GM18867 (cell line): ENCODE measurements around the gene FGF12.
A peak's percentile ranks its signal among the peaks of the same experiment; 100 is the strongest.
"Not testable (repeated sequence)": the region's sequence is repeated elsewhere in the genome, so short reads cannot be mapped to it uniquely, and the experiment has no call there.

ENCODE experiments used
- ATAC-seq: cut with Tn5 transposase; IDR thresholded peaks from one replicate; pipeline ENCODE4 v1.9.1; 2021; ENCODE audit warnings: mild to moderate bottlenecking, moderate library complexity; ENCODE audit not compliant: unreplicated experiment

Gene FGF12

DNA sequence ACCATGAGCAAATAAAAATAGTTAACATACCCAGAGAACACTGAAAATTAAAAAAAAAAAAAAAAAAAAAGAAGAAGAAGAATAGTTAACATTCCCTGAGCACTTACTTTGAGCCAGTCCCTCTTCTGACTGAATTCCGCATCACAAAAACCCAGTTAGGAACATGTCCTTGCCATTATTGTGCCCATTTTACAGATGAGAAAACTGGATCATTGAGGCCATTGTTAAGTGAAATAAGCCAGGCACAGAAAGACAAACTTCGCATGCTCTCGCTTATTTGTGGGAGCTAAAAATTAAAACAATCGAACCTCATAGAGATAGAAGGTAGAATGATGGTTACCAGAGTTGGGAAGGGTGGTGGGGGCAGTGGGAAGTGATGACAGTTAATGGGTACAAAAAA, 119.5 kb downstream of the FGF12 start:
- ATAC-seq, result no peak

DNA sequence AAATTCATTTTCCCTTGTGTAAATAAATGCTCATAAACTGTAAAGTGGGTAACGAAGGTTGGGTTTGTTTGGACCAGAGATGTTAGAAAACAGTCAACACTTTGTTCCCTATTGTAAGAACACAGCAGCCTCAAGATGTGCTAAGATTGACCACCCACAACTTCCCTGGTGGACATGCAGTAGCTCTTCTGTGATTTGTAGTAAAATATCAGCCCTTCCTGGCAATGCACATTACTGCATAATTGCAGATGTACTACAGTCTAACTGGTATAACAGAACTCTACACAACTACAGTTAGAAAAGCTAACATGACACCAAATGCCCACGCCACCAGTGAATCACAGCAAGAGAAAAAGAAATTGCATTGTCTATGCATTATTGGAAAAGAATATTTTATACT, 129.4 kb downstream of the FGF12 start:
- ATAC-seq, result no peak

DNA sequence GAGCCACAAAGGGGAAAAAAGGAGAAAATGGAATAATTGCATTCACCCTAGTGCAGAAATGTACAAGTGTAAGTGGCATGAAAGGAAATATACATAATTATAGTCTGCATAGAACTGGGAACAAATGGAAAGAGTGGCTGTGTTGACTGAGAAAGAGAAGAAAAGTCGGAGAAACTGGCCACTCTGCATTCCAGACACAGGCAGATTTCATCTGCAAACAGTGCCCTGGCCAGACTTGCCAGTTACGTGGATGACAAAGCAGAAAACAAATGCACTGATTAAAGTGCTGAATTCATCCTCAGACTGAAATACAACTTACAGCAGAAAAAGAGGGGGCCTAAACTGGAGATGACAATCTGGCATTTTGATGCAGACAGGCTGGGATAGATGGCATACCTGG, 129.8 kb downstream of the FGF12 start:
- ATAC-seq, result no peak

DNA sequence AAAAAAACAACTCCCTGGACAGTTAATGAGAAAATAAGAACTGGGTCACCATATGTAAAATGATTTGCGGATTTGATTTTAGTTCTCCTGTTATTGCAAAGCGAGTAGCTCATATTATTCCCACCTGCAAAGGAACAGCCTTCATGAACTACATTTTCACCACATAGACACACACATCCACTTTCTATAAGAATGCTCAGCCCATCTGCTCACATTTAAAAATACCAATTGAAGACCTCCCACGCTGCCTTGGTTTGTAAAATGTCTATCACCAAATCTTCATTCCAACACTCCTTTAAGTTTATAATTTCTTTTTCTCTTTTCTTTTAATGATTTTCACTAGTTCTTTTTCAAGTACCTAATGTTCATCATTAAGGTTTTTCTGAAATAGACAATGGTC, 148.6 kb downstream of the FGF12 start:
- no peak for ATAC-seq

DNA sequence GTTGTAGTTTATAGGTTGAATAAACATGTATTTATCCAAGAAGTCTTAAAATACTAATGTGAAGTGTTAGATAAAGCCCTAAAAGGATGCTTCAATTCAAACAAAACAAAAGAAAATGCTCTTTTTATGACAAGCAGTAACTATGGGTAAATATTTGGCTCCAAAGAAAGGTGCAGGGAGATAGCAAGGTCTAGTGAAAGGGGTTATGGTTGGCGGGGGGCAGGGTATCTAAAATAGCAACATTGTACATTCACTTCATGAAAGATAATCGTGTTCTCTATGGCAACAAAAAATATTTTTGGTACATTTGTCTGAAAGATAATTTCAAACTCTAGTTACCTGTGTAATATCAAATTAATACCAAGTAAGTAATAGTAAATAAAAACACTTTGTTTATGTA, 149.5 kb downstream of the FGF12 start:
- ATAC-seq, result no peak

DNA sequence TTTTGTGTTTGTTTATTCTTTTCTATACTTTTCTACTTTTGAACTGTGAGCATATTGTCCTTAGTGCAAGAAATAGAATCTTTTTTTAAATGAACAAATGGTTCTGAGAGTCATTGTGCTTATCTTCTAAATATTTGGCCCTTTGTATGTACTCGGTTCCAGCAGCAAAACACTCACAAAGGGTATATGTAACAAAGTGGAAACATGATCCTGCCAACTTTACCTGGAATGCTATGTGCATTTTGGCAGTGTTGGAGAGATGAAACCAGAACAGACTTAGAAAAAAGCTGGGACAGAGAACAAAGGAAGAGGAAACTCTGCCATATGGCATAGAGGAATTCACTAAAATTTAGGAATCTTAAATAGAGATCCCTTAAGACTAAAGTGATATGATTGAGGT, 150.1 kb downstream of the FGF12 start:
- ATAC-seq, result no peak

DNA sequence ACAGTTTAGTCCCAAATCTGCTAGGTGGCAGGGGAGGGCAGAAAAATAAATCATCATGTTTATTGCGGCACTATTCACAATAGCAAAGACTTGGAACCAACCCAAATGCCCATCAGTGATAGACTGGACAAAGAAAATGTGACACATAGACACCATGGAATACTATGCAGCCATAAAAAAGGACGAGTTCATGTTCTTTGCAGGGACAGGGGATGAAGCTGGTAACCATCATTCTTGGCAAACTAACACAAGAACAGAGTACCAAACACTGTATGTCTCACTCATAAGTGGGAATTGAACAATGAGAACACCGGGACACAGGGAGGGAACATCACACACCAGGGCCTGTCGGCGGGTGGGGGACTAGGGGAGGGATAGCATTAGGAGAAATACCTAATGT, 150.6 kb downstream of the FGF12 start:
- ATAC-seq, result not testable (repeated sequence)

DNA sequence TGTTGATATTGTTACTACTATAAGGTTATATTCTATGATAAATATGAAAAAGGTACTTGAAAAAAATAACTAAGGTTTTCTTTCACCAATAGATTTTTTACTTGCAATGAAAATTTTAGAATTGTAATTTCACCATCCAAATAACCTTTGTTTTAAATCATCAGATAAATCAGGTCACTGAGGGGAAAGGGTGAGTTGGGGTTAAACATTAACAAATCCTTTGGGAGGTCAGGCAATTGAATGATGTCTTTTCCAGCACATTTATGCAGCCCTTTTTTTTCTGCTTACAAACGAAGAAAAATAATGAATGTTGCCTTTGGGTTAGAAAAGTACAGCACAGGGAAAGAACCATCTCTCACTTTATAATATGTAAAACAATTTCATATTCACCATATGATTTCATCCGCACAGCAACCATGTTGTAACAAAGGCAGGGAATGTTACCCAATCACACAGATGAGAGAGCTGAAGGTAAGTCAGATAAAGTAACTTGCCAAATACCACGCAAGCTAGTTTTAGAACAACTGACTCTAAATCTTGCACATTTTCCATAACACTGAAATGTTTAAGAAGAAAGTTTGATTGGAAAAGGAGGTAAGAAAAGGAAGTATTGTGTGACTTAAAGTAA, 151.3 kb downstream of the FGF12 start:
- no peak for ATAC-seq

DNA sequence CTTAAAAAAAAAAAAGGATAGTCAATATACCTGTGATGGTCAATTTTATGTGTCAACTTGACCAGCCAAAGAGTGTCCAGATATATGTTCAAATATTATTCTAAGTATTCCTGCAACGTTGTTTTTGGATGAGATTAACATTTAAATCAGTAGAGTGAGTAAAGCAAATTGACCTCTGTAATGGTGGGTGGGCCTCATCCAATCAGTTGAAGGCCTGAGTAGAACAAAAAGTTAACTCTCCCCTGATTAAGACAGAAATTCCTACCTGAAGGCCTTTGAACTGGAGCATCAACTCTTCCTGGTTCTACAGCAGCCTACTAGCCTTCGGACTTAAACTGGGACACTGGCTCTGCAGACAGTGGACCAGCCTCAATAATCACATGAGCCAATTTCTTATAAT, 154.1 kb downstream of the FGF12 start:
- ATAC-seq, result no peak

DNA sequence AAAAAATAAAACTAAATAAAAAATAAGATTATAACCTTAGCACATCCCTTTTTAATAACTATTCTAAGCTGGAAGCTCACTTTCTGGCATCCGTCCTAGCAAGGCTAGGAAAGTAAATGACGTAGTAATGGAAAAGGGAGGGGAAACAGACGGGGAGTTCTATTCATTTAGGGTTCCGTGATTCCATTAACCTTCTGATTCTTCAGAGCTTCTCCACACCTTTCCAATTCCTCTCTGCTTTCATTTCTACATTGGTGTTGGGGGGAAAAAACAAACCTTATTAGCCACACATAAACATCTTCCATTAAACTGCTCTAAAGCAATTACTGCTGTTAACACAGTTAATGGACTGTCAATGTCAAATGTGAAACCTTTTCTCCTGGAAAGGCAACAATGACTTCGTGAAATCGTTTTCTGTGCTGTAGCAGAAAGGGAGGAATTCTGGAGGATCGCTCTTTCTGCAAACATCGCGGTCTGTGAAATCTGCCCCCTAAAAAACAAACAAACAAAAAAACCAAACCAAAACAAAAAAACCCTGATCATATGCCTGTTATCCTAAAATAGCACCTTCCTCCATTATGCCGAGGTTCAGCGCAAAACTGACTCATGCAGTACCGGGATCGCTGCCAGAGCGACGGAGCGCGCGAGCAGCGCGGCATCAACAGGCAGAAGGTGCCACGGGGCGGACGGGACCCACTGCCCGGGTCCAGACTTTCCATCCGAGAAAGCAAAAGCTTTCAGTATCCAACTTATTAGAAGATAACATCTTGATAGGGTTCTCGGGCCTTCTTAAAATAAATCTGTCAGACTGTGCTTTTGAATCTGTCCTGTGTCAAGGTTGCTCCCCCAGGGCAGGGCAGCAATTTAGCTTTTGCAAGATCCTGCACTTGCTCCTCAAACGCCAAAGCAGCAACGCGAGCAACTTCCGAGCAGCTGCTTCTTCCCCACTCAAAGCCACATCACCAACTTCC, 156.2 kb downstream of the FGF12 start:
- ATAC-seq, result no peak

DNA sequence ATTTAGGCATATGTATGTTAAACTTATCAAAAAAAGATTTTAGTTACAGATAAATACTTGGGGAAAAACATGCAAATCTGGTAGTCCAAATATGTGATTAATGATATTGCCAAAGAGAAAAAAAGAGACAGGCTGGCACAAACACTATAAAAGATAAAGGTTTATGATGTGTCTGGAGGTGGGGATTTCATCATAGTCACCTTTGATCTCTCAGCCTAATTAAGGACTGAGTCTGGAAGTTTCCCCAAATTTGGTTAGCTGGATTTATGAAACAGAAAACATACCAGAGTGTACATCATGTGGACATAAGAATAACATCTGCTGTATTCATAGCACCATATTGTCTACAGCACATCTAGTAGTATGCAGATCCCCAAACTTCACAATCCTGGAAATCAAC, 157.0 kb downstream of the FGF12 start:
- no peak for ATAC-seq

DNA sequence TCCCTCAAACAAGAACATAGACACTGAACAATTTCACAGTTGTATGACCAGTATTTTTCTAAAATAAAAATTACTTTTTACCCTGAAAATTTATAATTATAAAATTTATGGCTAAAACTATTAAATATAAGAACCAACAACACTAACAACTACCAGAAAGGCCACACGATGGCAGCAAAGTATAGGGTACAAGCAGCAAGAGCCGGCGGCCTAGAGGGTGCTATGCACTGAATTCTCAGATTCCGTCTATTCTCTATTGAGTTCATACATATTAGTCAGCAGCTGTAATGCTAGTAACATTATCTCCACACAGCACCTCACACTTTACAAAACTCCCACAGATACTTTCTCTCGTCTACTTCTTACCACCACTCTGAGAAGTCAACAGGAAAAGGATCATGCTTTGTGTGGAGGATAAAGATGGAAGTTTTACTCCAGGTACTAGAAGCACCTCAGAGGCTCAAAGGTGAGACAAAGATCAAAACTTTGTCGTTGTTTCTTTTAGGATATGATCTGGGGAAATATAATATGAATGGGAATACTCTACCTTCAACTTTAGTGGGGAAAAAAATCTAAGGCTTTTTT, 160.5 kb downstream of the FGF12 start:
- peak; percentile 92 for ATAC-seq

DNA sequence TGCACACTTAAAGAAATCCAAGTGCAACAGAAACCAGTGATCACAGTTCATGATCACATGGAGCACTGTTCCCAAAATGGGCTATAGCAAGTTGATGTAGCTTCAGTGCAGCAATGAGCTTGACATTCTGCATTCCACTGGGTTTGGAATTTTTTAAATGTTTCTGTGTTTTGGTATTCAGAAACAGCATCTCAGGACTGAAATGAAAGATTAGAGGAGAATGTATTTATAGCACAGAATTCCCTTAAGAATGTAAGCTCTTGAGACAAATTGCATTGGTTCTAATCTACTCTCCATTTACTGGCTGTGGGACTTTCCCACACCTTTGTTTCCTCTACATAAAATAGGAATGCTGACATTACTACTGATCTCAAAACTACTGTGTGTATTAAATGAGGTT, 162.7 kb downstream of the FGF12 start:
- ATAC-seq, result no peak

DNA sequence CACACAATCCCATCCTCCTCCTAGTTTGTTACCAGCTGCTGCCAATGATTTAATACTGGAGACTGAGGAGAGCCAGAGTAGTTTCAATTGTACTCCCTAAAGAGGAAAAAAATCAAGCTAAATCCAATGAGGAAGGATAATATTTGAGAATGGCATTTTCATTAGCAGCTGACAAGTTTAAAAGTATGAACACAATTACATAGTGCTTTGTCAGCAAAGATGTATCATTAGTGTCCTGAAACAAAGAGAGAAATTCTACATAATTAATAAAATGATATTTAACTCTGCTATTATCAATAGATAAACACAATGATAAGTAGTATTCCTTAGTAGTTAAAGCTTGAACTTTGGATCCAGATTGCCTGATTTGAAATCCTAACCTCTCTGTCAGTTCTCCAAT, 163.9 kb downstream of the FGF12 start:
- no peak for ATAC-seq

DNA sequence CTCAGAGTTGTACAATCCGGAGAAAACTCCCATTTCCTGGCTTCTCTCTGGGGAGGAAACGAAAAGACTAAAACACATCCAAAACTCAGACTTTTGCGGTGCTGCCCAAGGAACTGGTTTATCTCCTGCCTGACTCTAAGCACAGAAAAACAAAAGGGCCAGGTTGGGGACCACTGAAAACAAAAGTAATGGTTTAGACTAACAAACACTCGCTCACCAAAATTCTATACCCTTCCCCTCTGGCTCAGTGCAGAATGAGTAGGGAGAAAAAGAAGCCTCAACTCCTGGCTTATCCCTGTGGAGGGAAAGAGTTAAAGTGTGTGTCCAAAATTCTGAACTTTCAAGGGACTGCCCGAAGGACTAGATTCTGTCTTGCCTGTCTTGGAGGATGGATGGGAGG, 173.6 kb downstream of the FGF12 start:
- ATAC-seq, result no peak

DNA sequence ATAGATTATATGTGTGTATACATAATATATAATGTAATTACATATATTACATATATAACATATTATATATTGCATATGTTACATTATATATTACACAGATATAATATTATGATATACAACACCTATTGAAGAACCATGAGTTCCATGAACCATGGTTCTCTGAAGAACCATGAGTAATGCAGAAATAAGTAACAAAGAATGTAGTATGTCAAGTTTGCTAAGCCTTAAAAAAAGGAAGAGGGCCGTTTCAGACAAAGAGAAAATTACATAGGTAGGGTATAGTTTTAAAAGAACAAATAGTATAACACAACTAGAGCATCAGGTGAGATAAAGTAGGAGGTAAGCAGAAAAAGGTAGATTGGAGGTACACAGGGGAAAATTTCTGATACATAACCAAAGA, 177.0 kb downstream of the FGF12 start:
- ATAC-seq, result no peak

DNA sequence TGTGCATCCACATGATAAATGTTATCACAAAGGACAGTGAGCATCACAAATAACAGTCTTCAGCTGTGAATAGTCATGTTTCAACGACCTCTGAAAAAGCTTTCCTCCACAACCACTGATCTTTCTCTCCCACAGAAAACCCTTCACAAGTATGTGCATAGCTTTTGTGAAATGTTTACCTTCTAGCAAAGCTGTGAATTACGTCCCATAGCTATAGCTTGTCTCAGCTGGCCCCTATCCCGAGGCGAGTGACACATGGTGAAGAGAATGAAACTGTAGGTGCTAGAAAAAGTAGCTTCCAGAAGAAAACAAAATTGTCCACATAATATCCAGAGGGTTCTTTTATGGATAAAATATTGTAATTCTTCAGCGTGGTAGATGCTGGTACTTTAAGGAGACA, 182.0 kb downstream of the FGF12 start:
- ATAC-seq, result no peak

DNA sequence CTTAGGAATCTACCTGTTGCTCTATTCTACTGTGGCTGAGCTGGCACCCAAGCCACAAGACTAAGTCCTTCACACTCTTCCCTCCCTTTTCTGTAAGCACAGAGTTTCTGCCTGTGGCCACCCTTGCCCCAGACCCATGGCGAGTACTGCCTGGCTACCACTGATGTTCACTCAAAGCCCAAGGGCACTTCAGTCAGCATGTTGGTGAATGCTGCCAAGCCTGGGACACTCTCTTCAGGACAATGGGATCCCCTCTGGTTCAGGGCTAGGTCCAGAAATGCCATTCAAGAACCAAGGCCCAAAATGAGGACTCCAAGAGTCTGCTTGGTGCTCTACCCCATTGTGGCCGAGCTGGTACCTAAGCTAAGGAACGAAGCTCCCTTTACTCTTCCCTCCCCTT, 184.2 kb downstream of the FGF12 start:
- ATAC-seq, result no peak

DNA sequence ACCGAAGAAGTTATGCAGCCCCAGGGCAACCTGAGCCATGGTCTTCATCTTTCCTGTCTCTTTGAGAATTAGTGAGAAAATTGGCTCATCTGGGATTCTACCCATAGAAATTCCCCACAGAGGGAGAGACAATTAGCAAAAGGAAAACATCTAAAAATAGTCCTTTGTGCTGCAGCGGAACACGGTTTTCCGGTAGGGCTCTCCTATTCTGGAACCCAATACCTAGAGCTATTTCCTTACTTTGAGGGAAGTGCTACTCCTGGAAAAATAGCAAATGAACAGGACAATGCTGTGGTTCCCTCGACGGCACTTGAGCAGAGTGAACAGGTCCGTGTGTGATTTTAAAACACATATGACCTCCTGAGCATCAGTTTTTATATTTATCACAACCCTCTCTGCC, 210.5 kb downstream of the FGF12 start:
- no peak for ATAC-seq

DNA sequence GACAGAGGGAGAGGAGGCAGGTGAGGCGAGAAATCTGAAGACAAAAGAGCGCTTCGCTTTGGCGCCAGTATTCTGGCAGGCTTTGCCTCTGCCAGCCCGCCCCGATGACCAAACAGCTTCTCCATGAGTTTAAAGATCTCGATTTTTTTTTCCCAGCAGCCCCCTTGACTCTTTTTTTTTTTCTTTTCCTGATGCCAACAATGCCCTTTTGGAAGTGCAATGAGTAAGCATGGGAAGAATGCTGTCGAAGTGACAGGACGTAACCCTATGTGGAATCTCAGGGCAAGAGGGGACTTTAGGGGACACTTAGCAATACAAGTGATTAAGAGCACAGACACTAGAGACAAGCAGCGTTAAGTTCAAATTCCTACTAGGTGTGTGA, 211.7 kb downstream of the FGF12 start:
- ATAC-seq, result no peak

DNA sequence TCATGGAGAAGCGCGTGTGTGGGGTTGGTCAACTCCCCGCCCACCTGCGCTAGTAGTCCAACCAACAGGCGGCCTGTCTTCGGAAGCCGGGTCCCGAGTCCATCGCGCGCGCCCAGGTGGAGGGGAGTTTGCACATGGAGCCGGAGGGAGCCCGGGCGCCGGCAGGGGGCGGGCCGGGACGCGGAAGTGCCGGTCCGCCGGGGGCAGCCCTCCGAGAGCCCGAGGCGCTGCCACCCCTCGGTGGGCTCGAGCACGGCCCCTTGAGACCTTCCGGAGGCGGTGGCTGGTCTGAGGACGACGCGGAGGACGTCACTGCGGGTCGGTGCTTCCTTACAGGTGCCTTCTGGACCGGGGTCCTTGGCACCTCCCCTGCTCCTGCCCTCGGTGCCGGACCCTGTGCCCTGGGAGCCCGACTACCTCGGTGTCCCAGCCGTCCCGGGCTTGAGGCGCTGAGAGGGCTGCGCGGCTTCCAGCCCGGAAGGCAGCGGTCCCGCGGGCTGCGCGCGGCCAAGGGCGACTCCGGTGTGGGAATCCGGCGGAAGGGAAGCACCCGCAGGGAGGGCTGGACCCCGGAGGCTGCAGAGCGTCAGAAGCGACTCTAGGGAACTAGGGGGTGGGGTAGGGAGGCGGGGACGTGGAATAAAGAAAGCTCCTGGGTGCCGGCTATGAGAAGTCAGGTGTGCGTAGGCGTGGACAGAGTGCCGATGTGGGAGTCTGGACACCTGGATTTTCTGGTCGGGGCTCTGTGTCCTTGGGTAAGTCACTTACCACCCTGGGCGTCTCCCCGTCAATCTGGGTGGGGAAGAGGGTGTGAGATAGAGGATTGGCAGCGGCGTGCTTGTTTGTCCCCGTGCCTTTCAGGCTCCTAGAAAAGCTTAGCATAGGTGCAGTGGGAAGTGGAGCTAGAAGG, 212.3 kb downstream of the FGF12 start:
- no peak for ATAC-seq
